ENCODE data around the gene AP2A2. TPM values are rescaled to one million over a fixed set of nuclear protein-coding genes. Genes with fewer than 3 reads are reported as not detected.

Gene AP2A2
- total and polyA plus RNA-seq, 2 of the 4 experiments (the other 2 are of a cell fraction) = 19.9 to 49.0 TPM

- TF ChIP-seq, protein P1, sequence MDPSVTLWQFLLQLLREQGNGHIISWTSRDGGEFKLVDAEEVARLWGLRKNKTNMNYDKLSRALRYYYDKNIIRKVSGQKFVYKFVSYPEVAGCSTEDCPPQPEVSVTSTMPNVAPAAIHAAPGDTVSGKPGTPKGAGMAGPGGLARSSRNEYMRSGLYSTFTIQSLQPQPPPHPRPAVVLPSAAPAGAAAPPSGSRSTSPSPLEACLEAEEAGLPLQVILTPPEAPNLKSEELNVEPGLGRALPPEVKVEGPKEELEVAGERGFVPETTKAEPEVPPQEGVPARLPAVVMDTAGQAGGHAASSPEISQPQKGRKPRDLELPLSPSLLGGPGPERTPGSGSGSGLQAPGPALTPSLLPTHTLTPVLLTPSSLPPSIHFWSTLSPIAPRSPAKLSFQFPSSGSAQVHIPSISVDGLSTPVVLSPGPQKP (IDR thresholded peaks at IDR 0.05; ENCODE audit: borderline replicate concordance, low read depth, low read length) = no peak
- no peak for TF ChIP-seq MAZ (IDR thresholded peaks at IDR 0.05; ENCODE audit: borderline replicate concordance, low read depth, low read length)
Measured at GRCh38 chr11:1013631-1013935, 87.9 kb downstream of the AP2A2 start (continued).

DNA sequence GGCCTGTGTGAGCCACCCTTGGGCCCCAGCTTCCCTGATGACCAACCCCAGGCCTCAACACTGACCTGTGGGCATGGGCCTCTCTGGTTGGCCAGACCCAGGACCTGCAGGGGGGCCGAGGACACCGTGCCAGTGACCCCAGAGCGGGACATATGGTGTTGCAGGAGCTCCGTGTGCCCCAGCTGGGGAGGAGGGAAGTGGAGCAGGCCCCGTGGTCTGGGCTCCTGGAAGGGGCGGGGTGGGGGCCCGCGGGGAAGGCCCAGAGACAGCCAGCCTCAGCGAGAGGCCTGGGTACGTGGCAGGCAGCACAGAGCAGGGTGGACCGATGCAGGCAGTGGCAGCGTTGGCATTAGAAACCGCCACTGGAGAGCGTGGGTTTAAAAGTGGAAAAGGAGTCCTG is 88.6 kb downstream of the AP2A2 start:
- no peak for ATAC-seq (ENCODE audit: low read depth)
- CTCF ChIA-PET = no interaction called here

More for the DNA sequence above, 88.6 kb downstream of the AP2A2 start:
- Histone ChIP-seq H3K27me3 (ENCODE audit: control insufficient read depth, insufficient read depth, low read length) (no peaks in the 10 kb centered on the region), H2BK15ac (ENCODE audit: low read depth, low read length) (no peak overlapping the region), H3K27ac (ENCODE audit: insufficient read depth, low read length) (no peak overlapping the region), H3K9me3 (ENCODE audit: control insufficient read depth, insufficient read depth, low read length) (no peaks in the 10 kb centered on the region), H2BK120ac (ENCODE audit: low read depth, low read length) (no peak overlapping the region), H3K4ac (ENCODE audit: low read depth, low read length) (no peak overlapping the region), H3K9ac (ENCODE audit: low read depth, low read length) (no peak overlapping the region), H3K79me1 (ENCODE audit: low read depth in 1 of 2, low read length in 2 of 2) (peaks cover 11 to 19% of the 10 kb centered on the region in 2 experiments), H3K14ac (replicated peaks; ENCODE audit: low read depth, low read length) (no peak overlapping the region), H2AK9ac (replicated peaks; ENCODE audit: low read depth, low read length, poor library complexity) (no peak overlapping the region), H4K91ac (ENCODE audit: insufficient read depth, low read depth, low read length) (no peak overlapping the region), H4K8ac (ENCODE audit: low read depth in 2 of 2, low read length in 2 of 2) (no peak overlapping the region), H3K23ac (ENCODE audit: low read depth, low read length) (no peak overlapping the region), H3K9me1 (ENCODE audit: insufficient read depth, low read length) (peaks cover 9% of the 10 kb centered on the region; the same call in 1 of the 2 replicates), H3K36me3 (ENCODE audit: control insufficient read depth, insufficient read depth, low read length) (peaks cover 26% of the 10 kb centered on the region), H3K56ac (ENCODE audit: extremely low read depth, insufficient read depth, low read length) (no peak overlapping the region), H2AFZ (replicated peaks; ENCODE audit: low read length, poor library complexity) (no peak overlapping the region), H4K20me1 (ENCODE audit: insufficient read depth, low read length) (peaks cover 12% of the 10 kb centered on the region; the same call in 1 of the 2 replicates), H3K4me3 (ENCODE audit: insufficient read depth, low read depth, low read length) (no peak overlapping the region), H3K4me1 (ENCODE audit: control insufficient read depth, insufficient read depth, low read length) (no peaks in the 10 kb centered on the region), H2BK20ac (ENCODE audit: low read depth, low read length) (no peak overlapping the region), H3K18ac (ENCODE audit: low read depth, low read length) (no peak overlapping the region), H3K4me2 (ENCODE audit: low read depth, low read length) (no peak overlapping the region), H2BK5ac (ENCODE audit: low read depth, low read length, poor library complexity, severe bottlenecking) (no peak overlapping the region), H4K5ac (ENCODE audit: low read depth, low read length) (no peak overlapping the region), H2AK5ac (ENCODE audit: low read depth, low read length) (no peak overlapping the region)
- POLR2A ChIA-PET (ENCODE audit: unreplicated experiment) = no interaction called here
- dilution Hi-C loops (cut with HindIII; ENCODE audit: low sequenced_read_pairs, unreplicated experiment) (no loop called here), intact Hi-C loops (cut with micrococcal nuclease) (no loop called here), in situ Hi-C loops (cut with MboI; ENCODE audit: low sequenced_read_pairs) (no loop called here)
- no peak for DNase-seq
- TF ChIP-seq USF2 (IDR thresholded peaks at IDR 0.05; ENCODE audit: low read depth, low read length) = no peak
- 89% methylated on average over 4 of the region's 14 CpGs; no CpG with 5 or more reads in 1 of the 2 experiments for WGBS, 2 experiments (ENCODE audit: extremely low coverage in 2 of 2, insufficient read length in 1 of 2)
- no TSS peak for BruUV-seq (replicated peaks)

All from IMR-90 (cell line).